CD4-positive, alpha-beta memory T cell (primary cell): ENCODE results near the gene ZNF502. TPM values are rescaled to one million over a fixed set of nuclear protein-coding genes. Genes with fewer than 3 reads are reported as not detected.
"Not testable (repeated sequence)": the region's sequence is repeated elsewhere in the genome, so short reads cannot be mapped to it uniquely, and the experiment has no call there.

Experiments used
- CTCF ChIA-PET: fragments of 350-600 bp; sonication (Branson Sonifier 250); formaldehyde crosslinking; loops from one replicate; lab custom pipeline; 2021; ENCODE audit warnings: inconsistent platforms; ENCODE audit not compliant: partially characterized antibody; lab: Charles Lee
- POLR2A ChIA-PET: fragments of 350-600 bp; sonication (Branson Sonifier 250); formaldehyde crosslinking; loops from one replicate; lab custom pipeline; 2021; ENCODE audit not compliant: partially characterized antibody; lab: Charles Lee
- DNase-seq, 5 donors: peaks; one replicate each; pipeline versions ENCODE4 v3.0.0 to v3.0.0-alpha.2; 2020 to 2022; ENCODE audit warnings: mixed read lengths in 1 of 5
- H3K27ac ChIP-seq: one replicate; pipeline ENCODE4 v1.7.0; 2013; ENCODE audit warnings: low read depth, low read length
- H3K27me3 ChIP-seq: 2 replicates; pipeline ENCODE4 v1.7.0; 2013; ENCODE audit warnings: mild to moderate bottlenecking, low read length, moderate library complexity; ENCODE audit not compliant: insufficient read depth
- H3K36me3 ChIP-seq: 2 replicates; pipeline ENCODE4 v1.7.0; 2013; ENCODE audit warnings: mild to moderate bottlenecking, low read length, moderate library complexity; ENCODE audit not compliant: insufficient read depth
- H3K4me1 ChIP-seq: 2 replicates; pipeline ENCODE4 v1.7.0; 2013; ENCODE audit warnings: mild to moderate bottlenecking, low read length, moderate library complexity; ENCODE audit not compliant: insufficient read depth
- H3K4me3 ChIP-seq, 2 donors: one replicate each; pipeline ENCODE4 v1.7.0; 2013; ENCODE audit warnings: low read length in 2 of 2, mild to moderate bottlenecking in 1 of 2
- H3K9me3 ChIP-seq, 2 donors: one replicate each; pipeline ENCODE4 v1.7.0; 2013; ENCODE audit warnings: low read length in 2 of 2, control low read depth in 1 of 2; ENCODE audit not compliant: control insufficient read depth in 1 of 2
- H3K27ac Mint-ChIP-seq, 7 donors: one replicate each; pipeline ENCODE4 v1.8.0; 2020 to 2021; ENCODE audit warnings: mixed read lengths in 7 of 7, mild to moderate bottlenecking in 6 of 7, inconsistent platforms in 3 of 7, moderate library complexity in 3 of 7
- H3K27me3 Mint-ChIP-seq, 2 donors: one replicate each; pipeline ENCODE4 v1.8.0; 2020 to 2021; ENCODE audit warnings: mixed read lengths in 2 of 2
- H3K36me3 Mint-ChIP-seq, 2 donors: one replicate each; pipeline ENCODE4 v1.8.0; 2020 to 2021; ENCODE audit warnings: mixed read lengths in 2 of 2, inconsistent platforms in 1 of 2, mild to moderate bottlenecking in 1 of 2
- H3K4me1 Mint-ChIP-seq, 4 donors: one replicate each; pipeline ENCODE4 v1.8.0; 2020 to 2021; ENCODE audit warnings: mixed read lengths in 4 of 4, mild to moderate bottlenecking in 1 of 4
- H3K4me3 Mint-ChIP-seq, 8 donors: one replicate each; pipeline ENCODE4 v1.8.0; 2020 to 2021; ENCODE audit warnings: mixed read lengths in 8 of 8, mild to moderate bottlenecking in 7 of 8, moderate library complexity in 6 of 8, inconsistent platforms in 3 of 8
- H3K9me3 Mint-ChIP-seq, 8 donors: one replicate each; pipeline ENCODE4 v1.8.0; 2020 to 2021; ENCODE audit warnings: mixed read lengths in 8 of 8, mild to moderate bottlenecking in 5 of 8, inconsistent platforms in 3 of 8, moderate library complexity in 1 of 8
- intact Hi-C: fragments of 100-400 bp; cut with micrococcal nuclease; formaldehyde crosslinking; loops from one replicate; pipeline ENCODE4 v1.15.1; 2023
- polyA plus RNA-seq, 2 donors: library from polyadenylated mRNA; unstranded; fragments of 300-500 nt; fragmentation: Illumina TruSeq; gene quantifications; one replicate each; pipeline ENCODE4 v1.2.3, GENCODE V29; 2021
- total RNA-seq, 2 experiments: library from RNA; stranded (reverse); gene quantifications; one replicate each; pipeline ENCODE4 v1.2.3, GENCODE V29; 2021

ZNF502 gene
- total RNA-seq (1 to 10 TPM; 3.1 to 3.4 TPM), polyA plus RNA-seq (1 to 10 TPM; 2.1 to 4.0 TPM)

DNA sequence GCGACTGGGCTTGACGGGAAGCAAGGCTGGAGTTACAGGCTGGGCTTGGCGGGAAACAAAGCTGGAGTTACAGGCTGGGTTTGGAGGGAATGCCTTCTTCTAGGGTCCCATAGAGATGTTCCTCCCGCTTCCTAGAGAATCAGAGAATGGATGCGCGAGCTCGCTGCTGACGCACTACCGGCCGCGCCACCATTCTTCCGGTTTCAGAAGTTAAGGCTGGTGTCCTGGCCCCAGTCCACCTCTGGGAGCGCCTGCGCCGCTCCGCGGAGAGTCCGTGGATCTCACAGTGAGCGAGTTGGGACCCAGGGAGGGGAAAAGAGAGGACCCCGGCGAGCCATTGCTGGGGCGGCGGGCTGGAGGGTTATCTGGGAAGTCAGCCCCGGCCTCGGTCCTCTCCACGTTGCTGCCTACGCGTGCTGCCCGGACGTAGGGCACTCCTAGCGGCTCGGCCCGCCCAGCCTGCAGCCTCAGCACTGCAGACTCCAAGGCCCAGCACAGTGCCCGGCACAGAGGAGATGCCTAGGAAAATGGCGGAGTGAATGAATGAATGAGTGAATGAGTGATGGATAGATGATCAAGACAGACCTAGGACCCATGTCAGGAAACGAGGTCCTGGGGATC lies at the start of gene ZNF502:
Gene ZNF502, plus strand, starts transcription at position 206 of the 621 bp plus-strand sequence. CDS start 7,602 bp downstream, outside the sequence.
- Mint-ChIP-seq H3K9me3 (peaks cover 12 to 76% (median 65%) of the 10 kb centered on the region in 8 donors), H3K4me3 (peak within 1 kb of the TSS; percentile 63 to 96 (median 90)), H3K4me1 (peaks cover 4 to 24% (median 11%) of the 10 kb centered on the region in 4 donors), H3K27me3 (peaks cover 5 to 15% of the 10 kb centered on the region in 2 donors), H3K36me3 (peaks cover 38 to 47% of the 10 kb centered on the region in 2 donors), H3K27ac (peak within 1 kb of the TSS in 6 of 7 donors; percentile 47 to 90 (median 79))
- POLR2A ChIA-PET: interaction anchor here (1.6 to 2.3 kb wide), 2 partner anchors 17 to 49 kb away, joined by 5 to 18 read pairs; partner anchors contain the start of genes KIAA1143, KIF15 and ZNF501
- Histone ChIP-seq H3K36me3 (no peaks in the 10 kb centered on the region), H3K4me1 (peaks cover 6% of the 10 kb centered on the region), H3K27ac (no peak within 1 kb of the TSS), H3K27me3 (no peaks in the 10 kb centered on the region), H3K4me3 (peak within 1 kb of the TSS; percentile 18 to 74), H3K9me3 (peaks cover 0 to 8% of the 10 kb centered on the region in 2 donors)
- DNase-seq: peak; percentile 39 to 53 (median 48)
- intact Hi-C loops: loop anchor here (1.0 kb wide), 2 partner anchors 17 to 49 kb away; partner anchors contain the start of genes KIAA1143, KIF15 and ZNF501
- CTCF ChIA-PET: interaction anchor here (0.9 to 1.4 kb wide), 3 partner anchors 14 to 18 kb away, joined by 3 to 5 read pairs (median 4); partner anchors contain the start of gene ZNF501

DNA sequence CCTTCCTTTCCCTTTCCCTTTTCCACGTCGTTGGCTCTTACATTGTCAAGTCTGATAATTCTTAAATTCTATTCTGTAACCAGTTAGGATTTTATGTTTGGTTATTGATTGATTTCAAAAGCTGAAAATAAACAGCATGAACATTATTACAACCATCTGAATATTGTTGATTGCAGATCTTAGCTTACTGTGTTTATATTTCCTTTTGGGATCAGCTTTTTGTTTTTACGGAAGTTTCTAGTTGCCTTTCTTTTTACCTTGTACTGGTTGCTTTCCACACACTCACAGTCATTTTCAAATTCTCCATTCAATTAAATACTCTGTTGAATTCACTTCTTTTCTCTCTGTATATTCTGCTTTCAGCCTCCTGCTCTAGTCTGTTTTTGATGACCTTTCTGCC lies 47.3 kb upstream of the ZNF502 start:
- no peak overlapping the region for H3K4me3 Mint-ChIP-seq
- POLR2A ChIA-PET: no interaction called here
- intact Hi-C loops: no loop called here

DNA sequence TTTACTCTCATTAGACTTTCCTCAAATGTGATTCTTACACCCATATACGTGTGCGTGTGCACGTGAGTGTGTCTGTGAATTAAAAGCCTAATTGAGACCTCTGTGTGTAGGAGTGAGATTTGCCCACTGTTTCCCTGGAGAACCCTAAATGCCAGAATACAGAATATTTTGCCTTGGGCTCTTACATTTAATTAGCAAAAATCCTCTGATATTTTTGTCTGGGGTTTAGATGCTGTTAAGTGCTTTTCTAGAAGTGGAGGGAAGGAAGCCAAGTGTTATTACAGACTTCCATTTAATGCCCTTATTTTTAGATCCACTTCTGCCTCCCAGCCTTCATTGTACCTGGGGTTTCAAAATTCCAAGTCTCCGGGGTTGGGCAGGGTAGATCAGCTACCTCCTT lies 46.1 kb upstream of the ZNF502 start:
- no peak overlapping the region for H3K27ac Mint-ChIP-seq
- H3K27ac ChIP-seq: no peak overlapping the region
- no peaks in the 10 kb centered on the region for H3K9me3 ChIP-seq
- no peaks in the 10 kb centered on the region for H3K4me1 Mint-ChIP-seq
- H3K4me3 ChIP-seq: no peak overlapping the region
- ChIA-PET POLR2A (interaction anchor here (0.6 kb wide), 1 partner anchor 19 kb away, joined by 3 read pairs; no protein-coding TSS in a partner anchor), CTCF (no interaction called here)
- H3K36me3 ChIP-seq: no peaks in the 10 kb centered on the region
- peaks cover 2 to 13% of the 10 kb centered on the region in 2 donors for H3K36me3 Mint-ChIP-seq
- H3K4me1 ChIP-seq: no peaks in the 10 kb centered on the region
- no peak for DNase-seq
- H3K27me3 ChIP-seq: no peaks in the 10 kb centered on the region
- H3K9me3 Mint-ChIP-seq: peaks cover 0 to 53% (median 40%) of the 10 kb centered on the region in 8 donors
- intact Hi-C loops: no loop called here
- H3K27me3 Mint-ChIP-seq: peaks cover 0 to 3% of the 10 kb centered on the region in 2 donors
- H3K4me3 Mint-ChIP-seq: peak overlapping the region in 1 of 8 donors; percentile 4

More for the DNA sequence above, 47.3 kb upstream of the ZNF502 start:
- Mint-ChIP-seq H3K27me3 (peaks cover 0 to 3% of the 10 kb centered on the region in 2 donors), H3K9me3 (peaks cover 2 to 59% (median 51%) of the 10 kb centered on the region in 8 donors), H3K36me3 (peaks cover 7 to 22% of the 10 kb centered on the region in 2 donors), H3K27ac (no peak overlapping the region), H3K4me1 (no peaks in the 10 kb centered on the region)
- peaks cover 0 to 4% of the 10 kb centered on the region in 2 donors for H3K9me3 ChIP-seq
- H3K27ac ChIP-seq: no peak overlapping the region
- no peaks in the 10 kb centered on the region for H3K4me1 ChIP-seq
- H3K36me3 ChIP-seq: no peaks in the 10 kb centered on the region
- no peaks in the 10 kb centered on the region for H3K27me3 ChIP-seq
- CTCF ChIA-PET: no interaction called here
- no peak overlapping the region for H3K4me3 ChIP-seq
- no peak for DNase-seq

DNA sequence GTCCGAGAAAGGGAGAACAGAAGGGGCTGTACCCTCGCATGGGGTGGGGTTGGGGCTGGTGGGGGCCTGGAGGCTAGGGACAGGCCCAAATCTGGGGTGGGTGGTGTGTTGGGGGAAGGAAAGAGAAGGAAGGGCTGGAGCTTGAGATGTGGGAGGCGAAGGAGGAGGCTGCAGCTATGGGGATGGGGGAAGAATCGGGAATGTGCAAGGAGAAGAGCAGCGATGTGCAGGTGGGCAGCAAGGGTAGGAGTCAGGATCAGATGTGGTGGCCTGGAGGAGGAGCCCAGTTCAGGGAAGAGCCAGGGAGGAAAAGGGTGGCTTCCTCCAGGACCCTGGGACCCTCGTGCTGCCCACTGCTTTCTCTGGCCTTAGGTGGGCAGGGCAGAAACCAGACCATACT lies 42.7 kb upstream of the ZNF502 start:
- H3K27ac Mint-ChIP-seq: peak overlapping the region in 1 of 7 donors; percentile 3
- peaks cover 2 to 46% (median 35%) of the 10 kb centered on the region in 8 donors for H3K9me3 Mint-ChIP-seq
- Histone ChIP-seq H3K4me1 (no peaks in the 10 kb centered on the region), H3K4me3 (no peak overlapping the region), H3K36me3 (no peaks in the 10 kb centered on the region), H3K9me3 (no peaks in the 10 kb centered on the region), H3K27me3 (no peaks in the 10 kb centered on the region), H3K27ac (no peak overlapping the region)
- intact Hi-C loops: no loop called here
- POLR2A ChIA-PET: no interaction called here
- peaks cover 0 to 13% of the 10 kb centered on the region in 2 donors for H3K36me3 Mint-ChIP-seq
- DNase-seq: no peak
- H3K4me3 Mint-ChIP-seq: no peak overlapping the region
- H3K27me3 Mint-ChIP-seq: peaks cover 0 to 1% of the 10 kb centered on the region in 2 donors
- H3K4me1 Mint-ChIP-seq: no peaks in the 10 kb centered on the region
- CTCF ChIA-PET: no interaction called here

DNA sequence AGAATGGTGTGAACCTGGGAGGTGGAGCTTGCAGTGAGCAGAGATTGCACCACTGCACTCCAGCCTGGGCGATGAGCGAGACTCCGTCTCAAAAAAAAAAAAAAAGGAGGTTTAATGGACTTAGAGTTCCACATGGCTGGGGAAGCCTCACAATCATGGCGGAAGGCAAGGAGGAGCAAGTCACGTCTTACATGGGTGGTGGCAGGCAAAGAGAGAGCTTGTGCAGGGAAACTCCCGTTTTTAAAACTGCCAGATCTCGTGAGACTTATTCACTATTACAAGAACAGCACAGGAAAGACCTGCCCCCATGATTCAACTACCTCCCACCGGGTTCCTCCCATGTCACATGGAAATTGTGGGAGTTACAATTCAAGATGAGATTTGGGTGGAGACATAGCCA lies 39.0 kb upstream of the ZNF502 start:
- H3K27me3 ChIP-seq, POLR2A ChIA-PET, H3K27ac ChIP-seq, intact Hi-C loops, H3K36me3 ChIP-seq, H3K27ac Mint-ChIP-seq, H3K4me3 ChIP-seq, H3K4me1 Mint-ChIP-seq, H3K4me3 Mint-ChIP-seq, DNase-seq, H3K9me3 ChIP-seq, H3K27me3 Mint-ChIP-seq, H3K4me1 ChIP-seq, CTCF ChIA-PET: not testable (repeated sequence)
- Mint-ChIP-seq H3K9me3 (peaks cover 0 to 41% (median 27%) of the 10 kb centered on the region in 8 donors), H3K36me3 (peaks cover 0 to 13% of the 10 kb centered on the region in 2 donors)

GRCh38 chr3:44674211-44674610 lies 38.2 kb upstream of the ZNF502 start:
- Mint-ChIP-seq H3K27me3 (no peaks in the 10 kb centered on the region), H3K9me3 (peaks cover 0 to 41% (median 25%) of the 10 kb centered on the region in 8 donors), H3K27ac (no peak overlapping the region), H3K36me3 (peaks cover 0 to 13% of the 10 kb centered on the region in 2 donors), H3K4me3 (no peak overlapping the region), H3K4me1 (no peaks in the 10 kb centered on the region)
- no peak for DNase-seq
- Histone ChIP-seq H3K36me3 (no peaks in the 10 kb centered on the region), H3K4me1 (no peaks in the 10 kb centered on the region), H3K4me3 (no peak overlapping the region), H3K27ac (no peak overlapping the region), H3K9me3 (no peaks in the 10 kb centered on the region), H3K27me3 (no peaks in the 10 kb centered on the region)
- CTCF ChIA-PET: no interaction called here
- POLR2A ChIA-PET: no interaction called here
- intact Hi-C loops: no loop called here

DNA sequence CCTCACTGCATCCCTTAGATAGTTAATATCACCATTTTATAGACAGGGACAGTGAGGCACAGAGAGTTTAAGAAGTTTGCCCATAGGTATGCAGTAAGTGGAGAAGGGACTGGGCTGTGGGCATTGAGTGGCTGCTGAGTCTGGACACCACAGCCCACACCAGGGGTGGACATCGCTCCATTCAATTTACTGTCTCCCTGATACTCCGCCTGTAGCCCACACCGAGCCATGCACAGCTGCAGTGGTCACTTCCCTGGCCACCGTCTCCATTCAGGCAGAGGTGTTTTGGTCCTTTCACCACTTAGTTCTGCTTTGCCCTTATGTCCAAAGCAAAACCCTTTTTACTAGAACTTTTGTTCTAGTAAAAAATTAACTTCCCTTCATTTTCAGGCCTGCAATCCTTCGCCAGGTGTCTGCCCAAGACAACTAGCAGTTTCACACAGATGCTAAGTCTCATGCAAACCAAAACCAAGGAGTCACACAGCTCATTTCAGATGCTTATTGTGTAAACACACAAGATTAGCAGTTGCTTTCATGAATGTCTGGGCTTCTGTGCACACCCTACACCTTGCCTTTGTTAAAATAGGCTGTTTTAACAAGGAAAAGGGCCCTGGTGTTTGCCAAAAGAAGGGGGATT lies 33.9 kb upstream of the ZNF502 start:
- Mint-ChIP-seq H3K27me3 (peaks cover 1 to 2% of the 10 kb centered on the region in 2 donors), H3K36me3 (peaks cover 8 to 22% of the 10 kb centered on the region in 2 donors), H3K4me1 (no peaks in the 10 kb centered on the region), H3K9me3 (peaks cover 0 to 54% (median 36%) of the 10 kb centered on the region in 8 donors), H3K4me3 (no peak overlapping the region), H3K27ac (no peak overlapping the region)
- ChIA-PET POLR2A (no interaction called here), CTCF (no interaction called here)
- Histone ChIP-seq H3K4me1 (no peaks in the 10 kb centered on the region), H3K36me3 (no peaks in the 10 kb centered on the region), H3K27me3 (no peaks in the 10 kb centered on the region), H3K4me3 (no peak overlapping the region), H3K9me3 (no peaks in the 10 kb centered on the region), H3K27ac (no peak overlapping the region)
- intact Hi-C loops: no loop called here
- DNase-seq: no peak
